ENCODE results near the gene NPIPA3. TPM values are rescaled to one million over a fixed set of nuclear protein-coding genes. Genes with fewer than 3 reads are reported as not detected.
"Not testable (repeated sequence)": the region's sequence is repeated elsewhere in the genome, so short reads cannot be mapped to it uniquely, and the experiment has no call there.

NPIPA3 gene
- total RNA-seq, 1 experiment from 2014 or later, result not detected

- Histone ChIP-seq H3K27ac (ENCODE audit: low read length) (no peak overlapping the region), H3K4me1 (ENCODE audit: low read length) (peaks cover 3% of the 10 kb centered on the region), H3K36me3 (ENCODE audit: insufficient read depth, low read length) (no peaks in the 10 kb centered on the region), H3K79me2 (ENCODE audit: low read length) (no peaks in the 10 kb centered on the region), H3K9me2 (replicated peaks; ENCODE audit: insufficient read depth, low read length) (no peaks in the 10 kb centered on the region), H2AFZ (ENCODE audit: low read length) (no peak overlapping the region), H3K27me3 (ENCODE audit: low read length) (no peaks in the 10 kb centered on the region), H3K9me3 (ENCODE audit: low read length) (no peaks in the 10 kb centered on the region), H4K20me1 (ENCODE audit: insufficient read depth, low read depth, low read length) (no peaks in the 10 kb centered on the region), H3K4me2 (ENCODE audit: low read depth, low read length, poor library complexity, severe bottlenecking) (no peak overlapping the region), H3K4me3 (ENCODE audit: low read length) (no peak overlapping the region), H3K9ac (ENCODE audit: low read length) (no peak overlapping the region)
- DNase-seq, result no peak
These were observed 25.6 kb upstream of the NPIPA3 start for GRCh38 chr16:14677627-14678026.

- no peaks in the 10 kb centered on the region for H3K36me3 ChIP-seq (ENCODE audit: insufficient read depth, low read length)
- no peak overlapping the region for H3K27ac ChIP-seq (ENCODE audit: low read length)
- no peaks in the 10 kb centered on the region for H3K4me1 ChIP-seq (ENCODE audit: low read length)
These were observed 24.3 kb upstream of the NPIPA3 start for GRCh38 chr16:14678748-14679497.

DNA sequence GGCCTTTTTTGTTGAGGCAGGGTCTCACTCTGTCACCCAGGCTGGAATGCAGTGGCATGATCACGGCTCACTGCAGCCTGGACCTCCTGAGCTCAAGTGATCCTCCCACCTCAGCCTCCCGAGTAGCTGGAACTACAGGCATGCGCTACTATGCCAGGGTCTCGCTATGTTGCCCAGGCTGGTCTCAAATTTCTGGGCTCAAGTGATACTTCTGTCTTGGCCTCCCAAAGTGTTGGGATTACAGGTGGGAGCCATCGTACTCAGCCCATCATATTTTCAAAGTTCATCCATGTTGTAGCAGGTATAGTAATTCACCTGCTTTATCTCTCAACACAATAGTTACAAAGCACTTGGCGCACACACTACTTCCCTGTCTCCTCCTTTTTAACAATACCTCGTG lies 22.8 kb upstream of the NPIPA3 start:
- not testable (repeated sequence) for H3K4me2 ChIP-seq (ENCODE audit: low read depth, low read length, poor library complexity, severe bottlenecking); H3K4me1 ChIP-seq (ENCODE audit: low read length); H3K9me3 ChIP-seq (ENCODE audit: low read length); H3K9me2 ChIP-seq (replicated peaks; ENCODE audit: insufficient read depth, low read length); H3K4me3 ChIP-seq (ENCODE audit: low read length); H4K20me1 ChIP-seq (ENCODE audit: insufficient read depth, low read depth, low read length); DNase-seq; H3K36me3 ChIP-seq (ENCODE audit: insufficient read depth, low read length); H3K79me2 ChIP-seq (ENCODE audit: low read length); H3K27ac ChIP-seq (ENCODE audit: low read length); H2AFZ ChIP-seq (ENCODE audit: low read length); H3K9ac ChIP-seq (ENCODE audit: low read length); H3K27me3 ChIP-seq (ENCODE audit: low read length)

More at GRCh38 chr16:14678748-14679497, 24.3 kb upstream of the NPIPA3 start:
- no peak overlapping the region for H2AFZ ChIP-seq (ENCODE audit: low read length)
- H3K79me2 ChIP-seq (ENCODE audit: low read length), result no peaks in the 10 kb centered on the region
- no peaks in the 10 kb centered on the region for H3K9me2 ChIP-seq (replicated peaks; ENCODE audit: insufficient read depth, low read length)
- H3K4me2 ChIP-seq (ENCODE audit: low read depth, low read length, poor library complexity, severe bottlenecking), result no peak overlapping the region
- H4K20me1 ChIP-seq (ENCODE audit: insufficient read depth, low read depth, low read length), result no peaks in the 10 kb centered on the region
- H3K4me3 ChIP-seq (ENCODE audit: low read length), result no peak overlapping the region
- H3K9ac ChIP-seq (ENCODE audit: low read length), result no peak overlapping the region
- DNase-seq, result no peak
- no peaks in the 10 kb centered on the region for H3K9me3 ChIP-seq (ENCODE audit: low read length)
- H3K27me3 ChIP-seq (ENCODE audit: low read length), result no peaks in the 10 kb centered on the region

- no peaks in the 10 kb centered on the region for H3K27me3 ChIP-seq (ENCODE audit: low read length)
- no peaks in the 10 kb centered on the region for H3K79me2 ChIP-seq (ENCODE audit: low read length)
- H2AFZ ChIP-seq (ENCODE audit: low read length), result no peak overlapping the region
- no peaks in the 10 kb centered on the region for H3K36me3 ChIP-seq (ENCODE audit: insufficient read depth, low read length)
- no peaks in the 10 kb centered on the region for H4K20me1 ChIP-seq (ENCODE audit: insufficient read depth, low read depth, low read length)
- no peaks in the 10 kb centered on the region for H3K4me1 ChIP-seq (ENCODE audit: low read length)
- no peak overlapping the region for H3K4me2 ChIP-seq (ENCODE audit: low read depth, low read length, poor library complexity, severe bottlenecking)
- no peak overlapping the region for H3K27ac ChIP-seq (ENCODE audit: low read length)
- no peaks in the 10 kb centered on the region for H3K9me2 ChIP-seq (replicated peaks; ENCODE audit: insufficient read depth, low read length)
- H3K4me3 ChIP-seq (ENCODE audit: low read length), result no peak overlapping the region
- no peaks in the 10 kb centered on the region for H3K9me3 ChIP-seq (ENCODE audit: low read length)
- no peak overlapping the region for H3K9ac ChIP-seq (ENCODE audit: low read length)
- no peak for DNase-seq
These were observed 22.1 kb upstream of the NPIPA3 start for GRCh38 chr16:14681115-14681514.

DNA sequence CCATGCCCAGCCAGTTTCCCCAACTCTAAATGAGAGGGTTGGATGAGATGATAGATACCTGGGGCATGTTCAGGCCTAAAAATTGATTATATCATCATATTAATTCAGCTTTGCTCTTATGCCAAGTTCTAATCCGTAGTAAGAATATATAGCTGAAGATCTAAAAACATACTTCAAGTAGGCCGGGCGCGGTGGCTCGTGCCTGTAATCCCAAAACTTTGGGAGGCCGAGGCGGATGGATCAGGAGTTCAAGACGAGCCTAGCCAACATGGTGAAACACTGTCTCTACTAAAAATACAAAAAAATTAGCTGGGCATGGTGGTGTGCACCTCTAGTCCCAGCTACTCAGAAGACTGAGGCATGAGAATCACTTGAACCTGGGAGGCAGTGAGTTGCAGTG lies 21.1 kb upstream of the NPIPA3 start:
- Histone ChIP-seq H3K27me3 (ENCODE audit: low read length) (no peaks in the 10 kb centered on the region), H3K9me3 (ENCODE audit: low read length) (no peaks in the 10 kb centered on the region), H3K36me3 (ENCODE audit: insufficient read depth, low read length) (no peaks in the 10 kb centered on the region), H4K20me1 (ENCODE audit: insufficient read depth, low read depth, low read length) (no peaks in the 10 kb centered on the region), H3K4me1 (ENCODE audit: low read length) (no peaks in the 10 kb centered on the region), H2AFZ (ENCODE audit: low read length) (no peak overlapping the region), H3K9ac (ENCODE audit: low read length) (no peak overlapping the region), H3K4me3 (ENCODE audit: low read length) (no peak overlapping the region), H3K4me2 (ENCODE audit: low read depth, low read length, poor library complexity, severe bottlenecking) (no peak overlapping the region), H3K9me2 (replicated peaks; ENCODE audit: insufficient read depth, low read length) (no peaks in the 10 kb centered on the region), H3K79me2 (ENCODE audit: low read length) (no peaks in the 10 kb centered on the region), H3K27ac (ENCODE audit: low read length) (no peak overlapping the region)
- DNase-seq, result no peak

DNA sequence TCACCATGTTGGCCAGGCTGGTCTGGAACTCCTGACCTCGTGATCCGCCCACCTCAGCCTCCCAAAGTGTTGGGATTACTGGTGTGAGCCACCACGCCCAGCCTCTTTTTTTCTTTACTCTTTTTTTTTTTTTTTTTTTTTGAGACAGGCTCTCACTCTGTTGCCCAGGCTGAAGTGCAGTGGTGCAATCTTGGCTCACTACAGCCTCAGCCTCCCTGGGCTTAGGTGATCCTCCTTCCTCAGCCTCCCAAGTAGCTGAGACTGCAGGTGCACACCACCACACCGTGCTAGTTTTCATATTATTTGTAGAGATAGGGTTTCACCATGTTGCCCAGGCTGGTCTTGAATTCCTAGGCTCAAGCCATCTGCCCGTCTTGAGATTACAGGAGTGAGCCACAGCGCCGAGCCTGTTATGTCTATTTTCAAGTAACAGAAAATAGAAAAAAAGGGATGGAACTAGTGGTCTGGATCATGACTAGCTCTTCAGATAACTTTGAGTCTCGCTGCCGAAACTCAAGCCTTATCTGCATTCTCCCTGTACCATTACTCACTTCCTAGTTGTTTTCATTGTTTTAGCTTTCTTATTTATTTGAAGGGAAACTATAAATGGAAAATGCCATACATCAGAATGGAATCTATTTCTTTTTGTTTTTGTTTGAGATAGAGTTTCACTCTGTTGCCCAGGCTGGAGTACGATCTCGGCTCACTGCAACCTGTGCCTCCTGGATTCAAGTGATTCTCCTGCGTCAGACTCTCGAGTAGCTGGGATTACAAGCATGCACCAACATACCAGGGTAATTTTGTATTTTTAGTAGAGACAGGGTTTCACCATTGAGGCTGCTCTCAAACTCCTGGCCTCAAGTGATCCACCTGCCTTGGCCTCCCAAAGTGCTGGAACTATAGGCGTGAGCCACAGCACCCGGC lies 17.1 kb upstream of the NPIPA3 start:
- not testable (repeated sequence) for DNase-seq; H3K27ac ChIP-seq (ENCODE audit: low read length); H3K4me1 ChIP-seq (ENCODE audit: low read length); H4K20me1 ChIP-seq (ENCODE audit: insufficient read depth, low read depth, low read length); H3K4me2 ChIP-seq (ENCODE audit: low read depth, low read length, poor library complexity, severe bottlenecking); H3K9me2 ChIP-seq (replicated peaks; ENCODE audit: insufficient read depth, low read length); H3K36me3 ChIP-seq (ENCODE audit: insufficient read depth, low read length); H3K9ac ChIP-seq (ENCODE audit: low read length); H3K9me3 ChIP-seq (ENCODE audit: low read length); H3K4me3 ChIP-seq (ENCODE audit: low read length); H3K27me3 ChIP-seq (ENCODE audit: low read length); H2AFZ ChIP-seq (ENCODE audit: low read length); H3K79me2 ChIP-seq (ENCODE audit: low read length)

- H3K79me2 ChIP-seq (ENCODE audit: low read length); H2AFZ ChIP-seq (ENCODE audit: low read length); H3K9me2 ChIP-seq (replicated peaks; ENCODE audit: insufficient read depth, low read length); H3K9ac ChIP-seq (ENCODE audit: low read length); H3K27me3 ChIP-seq (ENCODE audit: low read length); H3K36me3 ChIP-seq (ENCODE audit: insufficient read depth, low read length); H3K4me1 ChIP-seq (ENCODE audit: low read length); H4K20me1 ChIP-seq (ENCODE audit: insufficient read depth, low read depth, low read length); H3K9me3 ChIP-seq (ENCODE audit: low read length); H3K4me2 ChIP-seq (ENCODE audit: low read depth, low read length, poor library complexity, severe bottlenecking); H3K4me3 ChIP-seq (ENCODE audit: low read length); H3K27ac ChIP-seq (ENCODE audit: low read length); DNase-seq: not testable (repeated sequence)
These were observed 9.1 kb upstream of the NPIPA3 start, which contains the start of gene PLA2G10 for GRCh38 chr16:14694129-14694528. Gene PLA2G10 (minus strand): TSS chr16:14694308. CDS start chr16:14694229, 79 bp downstream.

GRCh38 chr16:14701859-14702258 lies 1.4 kb upstream of the NPIPA3 start:
- not testable (repeated sequence) for H3K9ac ChIP-seq (ENCODE audit: low read length); H3K4me3 ChIP-seq (ENCODE audit: low read length); H3K9me2 ChIP-seq (replicated peaks; ENCODE audit: insufficient read depth, low read length); H3K79me2 ChIP-seq (ENCODE audit: low read length); H3K9me3 ChIP-seq (ENCODE audit: low read length); H3K27me3 ChIP-seq (ENCODE audit: low read length); H3K36me3 ChIP-seq (ENCODE audit: insufficient read depth, low read length); DNase-seq; H2AFZ ChIP-seq (ENCODE audit: low read length); H3K4me1 ChIP-seq (ENCODE audit: low read length); H4K20me1 ChIP-seq (ENCODE audit: insufficient read depth, low read depth, low read length); H3K27ac ChIP-seq (ENCODE audit: low read length); H3K4me2 ChIP-seq (ENCODE audit: low read depth, low read length, poor library complexity, severe bottlenecking)
